ENCODE results near the gene MCOLN1.

The MCOLN1 gene

GRCh38 chr19:7477758-7478157, 44.7 kb upstream of the MCOLN1 start:
- H3K27ac ChIP-seq: no peak overlapping the region
- no peaks in the 10 kb centered on the region for H3K4me1 ChIP-seq
- no peak overlapping the region for H2AFZ ChIP-seq
- no peaks in the 10 kb centered on the region for H3K36me3 ChIP-seq (ENCODE audit: control insufficient read depth, insufficient read depth, low read length)
- H3K4me3 ChIP-seq (ENCODE audit: low read depth, low read length): no peak overlapping the region
- H3K79me2 ChIP-seq: no peaks in the 10 kb centered on the region
- TF ChIP-seq CTCF (IDR thresholded peaks at IDR 0.05): no peak
- no peaks in the 10 kb centered on the region for H3K27me3 ChIP-seq (ENCODE audit: control insufficient read depth, insufficient read depth, low read length)
- no peaks in the 10 kb centered on the region for H3K9me3 ChIP-seq (ENCODE audit: control insufficient read depth, low read length)
- no peak overlapping the region for H3K9ac ChIP-seq
- H3K4me2 ChIP-seq (ENCODE audit: low read length): no peak overlapping the region

GRCh38 chr19:7478173-7478842, 44.1 kb upstream of the MCOLN1 start:
- no peaks in the 10 kb centered on the region for H3K4me1 ChIP-seq
- H3K4me2 ChIP-seq (ENCODE audit: low read length): no peak overlapping the region
- no peak overlapping the region for H3K27ac ChIP-seq
- H3K79me2 ChIP-seq: no peaks in the 10 kb centered on the region
- no peak overlapping the region for H3K4me3 ChIP-seq (ENCODE audit: low read depth, low read length)
- TF ChIP-seq CTCF (IDR thresholded peaks at IDR 0.05): no peak
- no peaks in the 10 kb centered on the region for H3K27me3 ChIP-seq (ENCODE audit: control insufficient read depth, insufficient read depth, low read length)
- no peak overlapping the region for H2AFZ ChIP-seq
- H3K9ac ChIP-seq: no peak overlapping the region
- no peaks in the 10 kb centered on the region for H3K9me3 ChIP-seq (ENCODE audit: control insufficient read depth, low read length)
- H3K36me3 ChIP-seq (ENCODE audit: control insufficient read depth, insufficient read depth, low read length): no peaks in the 10 kb centered on the region

- Histone ChIP-seq H3K9ac (no peak overlapping the region), H2AFZ (no peak overlapping the region), H3K9me3 (ENCODE audit: control insufficient read depth, low read length) (no peaks in the 10 kb centered on the region), H3K36me3 (ENCODE audit: control insufficient read depth, insufficient read depth, low read length) (no peaks in the 10 kb centered on the region), H3K4me3 (ENCODE audit: low read depth, low read length) (no peak overlapping the region), H3K27me3 (ENCODE audit: control insufficient read depth, insufficient read depth, low read length) (no peaks in the 10 kb centered on the region), H3K4me1 (no peaks in the 10 kb centered on the region), H3K27ac (no peak overlapping the region), H3K79me2 (no peaks in the 10 kb centered on the region), H3K4me2 (ENCODE audit: low read length) (no peak overlapping the region)
- TF ChIP-seq CTCF (IDR thresholded peaks at IDR 0.05): no peak
These were observed 43.6 kb upstream of the MCOLN1 start for GRCh38 chr19:7478843-7479227.

- no peak for TF ChIP-seq CTCF (IDR thresholded peaks at IDR 0.05)
- no peak overlapping the region for H3K9ac ChIP-seq
- no peaks in the 10 kb centered on the region for H3K4me1 ChIP-seq
- H3K36me3 ChIP-seq (ENCODE audit: control insufficient read depth, insufficient read depth, low read length): no peaks in the 10 kb centered on the region
- H3K9me3 ChIP-seq (ENCODE audit: control insufficient read depth, low read length): no peaks in the 10 kb centered on the region
- no peak overlapping the region for H3K4me2 ChIP-seq (ENCODE audit: low read length)
- H3K27ac ChIP-seq: no peak overlapping the region
- H3K27me3 ChIP-seq (ENCODE audit: control insufficient read depth, insufficient read depth, low read length): no peaks in the 10 kb centered on the region
- no peaks in the 10 kb centered on the region for H3K79me2 ChIP-seq
- no peak overlapping the region for H3K4me3 ChIP-seq (ENCODE audit: low read depth, low read length)
- no peak overlapping the region for H2AFZ ChIP-seq
These were observed 42.0 kb upstream of the MCOLN1 start for GRCh38 chr19:7480222-7480969.

GRCh38 chr19:7480970-7481255, 41.5 kb upstream of the MCOLN1 start:
- no peak for TF ChIP-seq CTCF (IDR thresholded peaks at IDR 0.05)
- Histone ChIP-seq H3K4me1 (no peaks in the 10 kb centered on the region), H3K27ac (no peak overlapping the region), H3K36me3 (ENCODE audit: control insufficient read depth, insufficient read depth, low read length) (no peaks in the 10 kb centered on the region), H2AFZ (no peak overlapping the region), H3K9ac (no peak overlapping the region), H3K4me3 (ENCODE audit: low read depth, low read length) (no peak overlapping the region), H3K9me3 (ENCODE audit: control insufficient read depth, low read length) (no peaks in the 10 kb centered on the region), H3K27me3 (ENCODE audit: control insufficient read depth, insufficient read depth, low read length) (no peaks in the 10 kb centered on the region), H3K4me2 (ENCODE audit: low read length) (no peak overlapping the region), H3K79me2 (no peaks in the 10 kb centered on the region)

Measured in parathyroid adenoma (tissue), 2 donors.